GM19467 (cell line): ENCODE data around the gene KCTD4.

Experiments used
- ATAC-seq: cut with Tn5 transposase; IDR thresholded peaks from one replicate; pipeline ENCODE4 v1.9.1; 2021; ENCODE audit warnings: mild to moderate bottlenecking, moderate library complexity; ENCODE audit not compliant: unreplicated experiment

KCTD4 gene

GRCh38 chr13:45179428-45179827, 21.4 kb downstream of the KCTD4 start:
- ATAC-seq = no peak

DNA sequence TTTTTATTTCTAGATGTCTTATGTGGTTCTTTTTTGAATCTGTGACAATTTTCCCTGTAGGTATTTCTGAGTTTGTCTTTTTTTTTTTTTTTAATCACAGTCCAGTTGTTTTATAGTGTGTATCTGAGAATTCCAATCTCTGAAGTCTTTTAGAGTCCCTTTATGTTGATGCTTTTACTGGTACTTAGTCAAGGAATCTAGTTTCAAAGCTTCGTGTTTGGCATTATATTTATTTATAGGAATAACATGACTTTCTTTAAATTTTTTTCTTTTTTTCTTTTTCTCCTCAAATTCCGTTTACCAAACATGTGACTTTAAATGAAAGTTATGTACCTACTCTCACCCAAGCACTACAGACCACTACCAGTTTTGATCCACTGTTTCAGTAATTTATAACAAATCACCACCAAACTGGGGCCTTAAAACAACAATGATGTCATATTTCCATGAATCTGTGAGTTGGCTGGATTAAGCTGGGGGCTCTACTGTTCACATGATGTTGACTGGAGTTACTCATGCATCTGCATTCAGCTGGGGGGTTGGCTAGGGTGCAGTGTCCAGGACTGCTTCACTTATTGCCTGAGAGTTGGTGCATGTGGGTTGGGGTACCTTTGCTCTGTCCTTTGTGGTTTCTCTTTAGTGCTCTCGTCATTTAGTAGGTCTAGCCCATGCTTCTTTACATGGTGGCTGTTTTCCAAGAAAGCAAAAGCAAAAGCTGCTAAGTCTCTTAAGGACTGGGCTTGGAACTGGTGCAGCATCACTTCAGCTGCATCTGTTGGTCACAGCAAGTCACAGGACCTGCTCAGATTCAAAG, 22.3 kb downstream of the KCTD4 start:
- no peak for ATAC-seq

DNA sequence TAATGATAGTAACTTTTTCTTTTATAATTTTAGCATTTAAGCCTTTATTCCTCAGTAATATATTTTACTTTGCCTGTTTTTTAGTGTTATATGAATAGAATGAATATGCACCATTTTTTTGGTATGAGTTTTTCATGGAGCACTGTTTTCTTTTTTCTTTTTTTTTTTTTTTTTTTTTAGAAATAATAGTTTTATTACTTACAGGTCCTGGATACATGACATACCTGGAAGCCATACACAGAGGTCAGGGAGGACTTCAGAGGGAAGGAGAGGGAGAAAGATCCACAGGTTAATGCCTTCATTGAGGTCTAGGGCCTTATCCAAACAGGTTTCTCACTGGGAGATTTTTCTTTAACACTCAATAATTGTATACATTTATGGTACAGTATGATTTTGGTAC, 26.4 kb downstream of the KCTD4 start:
- ATAC-seq = no peak

GRCh38 chr13:45168555-45168930, 32.3 kb downstream of the KCTD4 start:
- ATAC-seq = no peak

- no peak for ATAC-seq
Measured at GRCh38 chr13:45167611-45168554, 33.0 kb downstream of the KCTD4 start.

GRCh38 chr13:45166858-45167257, 34.0 kb downstream of the KCTD4 start:
- ATAC-seq = no peak

DNA sequence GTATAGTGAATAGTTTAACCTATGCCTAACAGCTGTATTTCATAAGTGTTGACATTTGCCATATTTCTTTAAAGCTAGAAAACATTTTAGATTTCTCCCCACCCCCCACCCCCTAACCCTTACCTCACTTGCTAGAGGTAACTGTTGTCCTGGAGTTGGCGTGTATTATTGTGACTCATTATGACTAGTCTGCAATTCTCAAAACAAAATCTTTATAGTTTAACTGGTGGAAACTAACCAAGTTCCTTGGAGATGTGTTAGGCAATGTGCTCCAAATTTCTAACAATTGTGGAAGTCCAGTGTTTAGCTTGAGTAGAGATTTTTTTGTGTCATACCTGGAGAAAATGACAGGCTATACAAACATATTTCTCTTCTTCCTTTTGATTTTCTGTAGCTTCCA, 38.0 kb downstream of the KCTD4 start:
- no peak for ATAC-seq

GRCh38 chr13:45162194-45162593, 38.7 kb downstream of the KCTD4 start:
- ATAC-seq = no peak

DNA sequence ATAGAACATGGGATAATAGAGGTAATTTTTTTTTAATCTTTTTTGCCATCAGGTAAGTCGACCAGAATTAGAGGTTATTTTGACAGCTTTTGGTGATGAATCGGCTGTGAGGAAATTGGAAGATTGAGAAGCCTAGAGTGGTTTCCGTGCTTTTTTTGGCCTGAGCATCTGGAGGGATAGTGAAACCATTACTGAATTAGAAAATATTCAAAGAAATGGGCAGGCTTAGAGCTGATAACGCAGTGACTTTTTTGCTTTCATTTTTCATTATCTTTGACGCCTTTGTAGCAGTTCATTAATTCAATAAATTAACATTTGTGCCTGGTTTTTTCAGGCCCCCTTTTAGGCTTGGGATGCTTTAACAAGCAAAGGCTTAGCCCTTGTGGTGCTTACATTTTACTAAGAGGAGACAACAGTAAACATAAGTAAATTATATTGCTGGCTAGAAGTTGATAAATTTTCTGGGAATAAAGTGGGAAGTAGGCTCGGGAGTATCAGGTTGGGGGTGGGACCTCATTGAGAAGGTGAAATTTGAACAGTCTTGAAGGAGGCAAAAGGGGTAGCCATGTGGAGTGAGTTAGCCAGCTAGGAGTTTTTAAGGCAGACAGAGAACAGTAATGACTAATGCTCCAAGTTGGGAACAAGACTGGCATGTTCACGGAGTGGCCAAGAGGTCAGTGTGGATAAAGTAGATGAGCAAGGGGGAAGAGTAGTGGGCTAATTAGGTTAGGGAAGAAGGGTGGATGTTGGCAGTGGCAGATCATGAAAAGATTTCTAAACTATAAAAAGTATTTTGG, 44.1 kb downstream of the KCTD4 start:
- ATAC-seq = no peak

- no peak for ATAC-seq
Measured at GRCh38 chr13:45149964-45150363, 50.9 kb downstream of the KCTD4 start.

GRCh38 chr13:45143346-45143751, 57.5 kb downstream of the KCTD4 start:
- no peak for ATAC-seq
